Pancreas (tissue), 10 donors: ENCODE results near the gene RRP8. TPM values are rescaled to one million over a fixed set of nuclear protein-coding genes. Genes with fewer than 3 reads are reported as not detected.

Experiments used
- ATAC-seq, 4 donors: fragments of 200-7000 bp; cut with Tn5 transposase; one replicate each; pipeline versions ENCODE4 v1.8.0 to v1.9.1; 2020; ENCODE audit warnings: mild to moderate bottlenecking in 4 of 4, moderate library complexity in 4 of 4
- DNase-seq, 6 donors: peaks; one replicate each; pipeline ENCODE4 v3.0.0-alpha.2; 2020
- FAIRE-seq: peaks from 2 replicates; lab custom pipeline; 2012; peaks lifted over from hg19 to GRCh38; lab: Jason Lieb, UNC
- H3K27ac ChIP-seq, 4 donors: fragments of 200-600 bp; sonication (generic); 1 replicate in 3 of 4; 2 replicates in 1 of 4; pipeline versions ENCODE4 v1.5.0 to v1.8.0; 2020
- H3K27me3 ChIP-seq, 4 donors: fragments of 200-600 bp; one replicate each; pipeline ENCODE4 v1.8.0; 2021
- H3K36me3 ChIP-seq, 3 donors: fragments of 200-600 bp; sonication (generic) in 1 of 3; one replicate each; pipeline versions ENCODE4 v1.5.0 to v1.8.0; 2020 to 2021
- H3K4me1 ChIP-seq, 3 donors: fragments of 200-600 bp; one replicate each; pipeline ENCODE4 v1.8.0; 2021
- H3K4me3 ChIP-seq, 4 donors: fragments of 200-600 bp; sonication (generic) in 2 of 4; one replicate each; pipeline versions ENCODE4 v1.5.0 to v1.8.0; 2020 to 2021
- H3K9me3 ChIP-seq, 4 donors: fragments of 200-600 bp; one replicate each; pipeline ENCODE4 v1.8.0; 2021
- CTCF ChIP-seq, 4 donors: fragments of 200-600 bp; sonication (generic) in 3 of 4; IDR thresholded peaks; one replicate each; pipeline versions ENCODE4 v1.5.0 to v1.8.0; 2021; ENCODE audit warnings: antibody characterized with exemption in 4 of 4
- WGBS, 2 donors: extraction: QIAGEN DNeasy Blood & Tissue Kit; methylation state at CpG; one replicate each; pipeline ENCODE4 v1.1.7; 2013; 5-methylcytosine and 5-hydroxymethylcytosine counted together
- intact Hi-C, 3 donors: fragments of 100-400 bp; cut with DNase I; formaldehyde crosslinking; loops; one replicate each; pipeline versions ENCODE4 v1.11.1 to v1.14.2; 2022
- polyA plus RNA-seq, 2 donors: library from polyadenylated mRNA; stranded (reverse); fragments of 200-250 nt; gene quantifications; one replicate each; pipeline ENCODE4 v1.2.3, GENCODE V29; 2013
- total RNA-seq, 6 donors: library from RNA; stranded (reverse); fragmentation: NEBNext Ultra II Directional in 4 of 6; extraction: Animal tissue kit (Norgen Biotek cat#: 25700) in 4 of 6; gene quantifications; one replicate each; pipeline versions ENCODE4 v1.2.1 to v1.2.4, GENCODE V29; 2021 to 2023
- donor health status: healthy with polysubstance abuse.
- donor health status: DM: no; HTN: no; CAD: no; lungs with moderate emphysema.
- donor health status: DM: no; HTN: no; CAD: no.
- donor health status: control.
- donor health status: control.
- donor health status: Bipolar disorder and iron deficiency.
- donor health status: DM: yes; HTN: yes; CAD: no.
- donor health status: DM: no; HTN: no; CAD: no.
- donor health status: DM: no; HTN: no; CAD: no.
- donor health status: DM: yes; HTN: yes; CAD: no.

The RRP8 gene
- total and polyA plus RNA-seq, 8 donors: 6.3 to 25.0 (median 10.2) TPM

GRCh38 chr11:6629892-6630631 lies 26.6 kb upstream of the RRP8 start:
- Histone ChIP-seq H3K36me3 (no peaks in the 10 kb centered on the region), H3K4me1 (peaks cover 0 to 4% (median 2%) of the 10 kb centered on the region in 3 donors), H3K4me3 (peak overlapping the region; percentile 9 to 52 (median 22)), H3K27ac (no peak overlapping the region), H3K27me3 (no peaks in the 10 kb centered on the region), H3K9me3 (no peaks in the 10 kb centered on the region)
- FAIRE-seq (no peak), DNase-seq (peak in 3 of 6 donors; percentile 60 to 82 (median 74)), ATAC-seq (peak; percentile 39 to 86 (median 70))
- intact Hi-C loops: no loop called here
- no peak for TF ChIP-seq CTCF (IDR thresholded peaks at IDR 0.05)
- WGBS, 2 donors: 35 to 54% methylated on average over 76 to 102 of the region's 102 CpGs

GRCh38 chr11:6629573-6629891 lies 26.1 kb upstream of the RRP8 start:
- H3K4me3 ChIP-seq: peak overlapping the region in 1 of 4 donors; percentile 52
- no peaks in the 10 kb centered on the region for H3K27me3 ChIP-seq
- 95% methylated on average over 24 of the region's 24 CpGs for WGBS, 2 donors
- FAIRE-seq (no peak), ATAC-seq (no peak), DNase-seq (peak in 1 of 6 donors; percentile 55)
- no peaks in the 10 kb centered on the region for H3K9me3 ChIP-seq
- H3K27ac ChIP-seq: no peak overlapping the region
- intact Hi-C loops: no loop called here
- no peak for TF ChIP-seq CTCF (IDR thresholded peaks at IDR 0.05)
- H3K4me1 ChIP-seq: peaks cover 0 to 4% (median 0%) of the 10 kb centered on the region in 3 donors
- H3K36me3 ChIP-seq: no peaks in the 10 kb centered on the region

- no peak for DNase-seq
- intact Hi-C loops: no loop called here
- H3K4me1 ChIP-seq: peaks cover 0 to 4% (median 0%) of the 10 kb centered on the region in 3 donors
- no peaks in the 10 kb centered on the region for H3K9me3 ChIP-seq
- no peak overlapping the region for H3K4me3 ChIP-seq
- no peak overlapping the region for H3K27ac ChIP-seq
- H3K36me3 ChIP-seq: no peaks in the 10 kb centered on the region
- no peaks in the 10 kb centered on the region for H3K27me3 ChIP-seq
- WGBS, 2 donors: 95 to 97% methylated on average over 4 of the region's 4 CpGs
- no peak for FAIRE-seq
- no peak for ATAC-seq
- TF ChIP-seq CTCF (IDR thresholded peaks at IDR 0.05): no peak
Observed at GRCh38 chr11:6628526-6628925, 25.1 kb upstream of the RRP8 start.

GRCh38 chr11:6627762-6628241 lies 24.4 kb upstream of the RRP8 start:
- H3K4me3 ChIP-seq: no peak overlapping the region
- TF ChIP-seq CTCF (IDR thresholded peaks at IDR 0.05): no peak
- 79 to 86% methylated on average over 2 of the region's 2 CpGs for WGBS, 2 donors
- H3K36me3 ChIP-seq: no peaks in the 10 kb centered on the region
- ATAC-seq: no peak
- no peaks in the 10 kb centered on the region for H3K9me3 ChIP-seq
- FAIRE-seq: no peak
- intact Hi-C loops: no loop called here
- DNase-seq: no peak
- no peaks in the 10 kb centered on the region for H3K27me3 ChIP-seq
- no peak overlapping the region for H3K27ac ChIP-seq
- H3K4me1 ChIP-seq: peaks cover 0 to 4% (median 0%) of the 10 kb centered on the region in 3 donors
